Ureter (tissue), 1 donor: ENCODE data around the gene MEGF6. TPM values are rescaled to one million over a fixed set of nuclear protein-coding genes. Genes with fewer than 3 reads are reported as not detected.
A peak's percentile ranks its signal among the peaks of the same experiment; 100 is the strongest.
"Not testable (repeated sequence)": the region's sequence is repeated elsewhere in the genome, so short reads cannot be mapped to it uniquely, and the experiment has no call there.

ENCODE experiments used
- DNase-seq: peaks from one replicate; pipeline ENCODE4 v3.0.0-alpha.2; 2020; ENCODE audit warnings: low spot score
- total RNA-seq: library from RNA; stranded (reverse); gene quantifications from one replicate; pipeline ENCODE4 v1.2.4, GENCODE V29; 2023
- donor health status: DM: yes; HTN: yes; CAD: no.

MEGF6 gene
- total RNA-seq, 1 donor from 2014 or later: 22.2 TPM

- DNase-seq: no peak
These were observed 16.4 kb upstream of the MEGF6 start for GRCh38 chr1:3627515-3628253.

GRCh38 chr1:3626025-3626424 lies 14.7 kb upstream of the MEGF6 start:
- no peak for DNase-seq

- DNase-seq: peak; percentile 69
These were observed 14.0 kb upstream of the MEGF6 start for GRCh38 chr1:3625151-3625907.

GRCh38 chr1:3624200-3625136 lies 13.2 kb upstream of the MEGF6 start, which contains the start of gene TPRG1L:
Gene TPRG1L, plus strand, starts transcription at chr1:3625015. Its CDS starts 58 bp downstream, at chr1:3625073.
- DNase-seq: peak; percentile 99

- no peak for DNase-seq
These were observed 12.3 kb upstream of the MEGF6 start for GRCh38 chr1:3623441-3624199.

- not testable (repeated sequence) for DNase-seq
These were observed 10.8 kb upstream of the MEGF6 start for GRCh38 chr1:3622102-3622501.

- not testable (repeated sequence) for DNase-seq
These were observed 9.9 kb upstream of the MEGF6 start for GRCh38 chr1:3621151-3621671.

- DNase-seq: no peak
These were observed 9.4 kb upstream of the MEGF6 start for GRCh38 chr1:3620708-3621107.

GRCh38 chr1:3618881-3619671 lies 7.8 kb upstream of the MEGF6 start:
- peak; percentile 81 for DNase-seq

GRCh38 chr1:3618531-3618880 lies 7.2 kb upstream of the MEGF6 start:
- no peak for DNase-seq

- no peak for DNase-seq
These were observed 6.6 kb upstream of the MEGF6 start for GRCh38 chr1:3617806-3618345.

GRCh38 chr1:3616861-3617260 lies 5.6 kb upstream of the MEGF6 start:
- no peak for DNase-seq

- DNase-seq: no peak
These were observed 3.7 kb upstream of the MEGF6 start for GRCh38 chr1:3614755-3615742.

- no peak for DNase-seq
These were observed 815 bp upstream of the MEGF6 start for GRCh38 chr1:3612123-3612522.

- DNase-seq: no peak
These were observed 660 bp downstream of the MEGF6 start for GRCh38 chr1:3610527-3611169.

GRCh38 chr1:3609769-3610526 lies 1.4 kb downstream of the MEGF6 start:
- no peak for DNase-seq

GRCh38 chr1:3609016-3609768 lies 2.1 kb downstream of the MEGF6 start:
- no peak for DNase-seq
